ENCODE data around the gene NGDN.

DNA sequence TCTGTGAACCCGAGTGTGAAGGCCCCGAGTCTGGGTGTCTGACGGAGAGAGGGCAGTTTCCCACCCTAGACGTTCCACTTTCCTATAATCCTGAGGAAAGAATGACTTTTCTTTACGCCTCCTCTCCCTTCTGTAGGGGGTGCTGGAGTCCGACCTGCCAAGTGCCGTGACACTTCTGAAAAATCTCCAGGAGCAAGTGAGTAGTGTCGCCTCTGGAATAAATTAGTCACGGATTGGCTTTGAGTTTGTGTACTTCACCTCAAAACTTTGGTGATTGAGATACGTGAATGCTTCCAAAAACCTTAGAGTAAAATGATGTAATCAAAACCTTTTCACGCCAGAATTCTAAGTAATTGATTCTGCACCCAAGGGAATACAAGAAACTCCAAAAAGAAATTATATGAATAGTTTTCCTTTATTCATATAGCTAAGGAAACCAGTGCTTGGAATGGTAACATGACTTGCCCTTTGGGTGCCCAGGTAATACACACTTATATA, 452 bp downstream of the NGDN start:
- no peak for TF ChIP-seq BHLHE40 (IDR thresholded peaks at IDR 0.05; ENCODE audit: borderline replicate concordance)
- no peak for TF ChIP-seq ZNF384 (IDR thresholded peaks at IDR 0.05)
- TF ChIP-seq FOXM1 (IDR thresholded peaks at IDR 0.05; ENCODE audit: borderline replicate concordance) = no peak
- TF ChIP-seq ELF4 (IDR thresholded peaks at IDR 0.05) = no peak
- TF ChIP-seq TARDBP (IDR thresholded peaks at IDR 0.05) = no peak
- no peak for TF ChIP-seq FOXA1 (IDR thresholded peaks at IDR 0.05)
- TF ChIP-seq SP1 (IDR thresholded peaks at IDR 0.05) = no peak
- no peak for TF ChIP-seq HDGF (IDR thresholded peaks at IDR 0.05; ENCODE audit: borderline replicate concordance)
- no peak for TF ChIP-seq L3MBTL2 (conservative IDR thresholded peaks at IDR 0.05)
- TF ChIP-seq SUZ12 (IDR thresholded peaks at IDR 0.05) = no peak
- TF ChIP-seq NFRKB (IDR thresholded peaks at IDR 0.05) = no peak
- TF ChIP-seq FOXK2 (IDR thresholded peaks at IDR 0.05) = no peak
- TF ChIP-seq, protein P1, sequence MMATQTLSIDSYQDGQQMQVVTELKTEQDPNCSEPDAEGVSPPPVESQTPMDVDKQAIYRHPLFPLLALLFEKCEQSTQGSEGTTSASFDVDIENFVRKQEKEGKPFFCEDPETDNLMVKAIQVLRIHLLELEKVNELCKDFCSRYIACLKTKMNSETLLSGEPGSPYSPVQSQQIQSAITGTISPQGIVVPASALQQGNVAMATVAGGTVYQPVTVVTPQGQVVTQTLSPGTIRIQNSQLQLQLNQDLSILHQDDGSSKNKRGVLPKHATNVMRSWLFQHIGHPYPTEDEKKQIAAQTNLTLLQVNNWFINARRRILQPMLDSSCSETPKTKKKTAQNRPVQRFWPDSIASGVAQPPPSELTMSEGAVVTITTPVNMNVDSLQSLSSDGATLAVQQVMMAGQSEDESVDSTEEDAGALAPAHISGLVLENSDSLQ (IDR thresholded peaks at IDR 0.05) = no peak

All from HEK293T (cell line).